Measurements from ENCODE around the gene ZC3H10. TPM values are rescaled to one million over a fixed set of nuclear protein-coding genes. Genes with fewer than 3 reads are reported as not detected.

ZC3H10 gene
- total RNA-seq, 1 experiment from 2014 or later, result 11.3 TPM

GRCh38 chr12:56114084-56114483 lies 4.0 kb upstream of the ZC3H10 start:
- H3K27me3 Mint-ChIP-seq (ENCODE audit: low read depth), result no peaks in the 10 kb centered on the region
- 0 out of 2 replicates have a peak overlapping the region, but pooled peaks have one; percentile 64 for H3K27ac Mint-ChIP-seq
- H3K4me3 Mint-ChIP-seq, result no peak overlapping the region
- H3K9me3 Mint-ChIP-seq, result no peaks in the 10 kb centered on the region
- peaks cover 14% of the 10 kb centered on the region for H3K4me1 Mint-ChIP-seq
- DNase-seq (ENCODE audit: low spot score) (no peak), ATAC-seq (no peak)
- ChIA-PET POLR2A (no interaction called here), CTCF (no interaction called here)
- peaks cover 61% of the 10 kb centered on the region for H3K36me3 Mint-ChIP-seq
- TF ChIP-seq FOXJ3 (CRISPR knock-in tag; IDR thresholded peaks at IDR 0.05; ENCODE audit: borderline replicate concordance), result no peak
- no peak for TF ChIP-seq TEAD4 (CRISPR knock-in tag; IDR thresholded peaks at IDR 0.05)
- TF ChIP-seq ATF1 (CRISPR knock-in tag; IDR thresholded peaks at IDR 0.05), result no peak
- no peak for TF ChIP-seq SMAD3 (CRISPR knock-in tag; IDR thresholded peaks at IDR 0.05; ENCODE audit: borderline replicate concordance)
- no peak for TF ChIP-seq AFF4 (CRISPR knock-in tag; IDR thresholded peaks at IDR 0.05; ENCODE audit: borderline replicate concordance)
- TF ChIP-seq USF2 (CRISPR knock-in tag; IDR thresholded peaks at IDR 0.05), result no peak
- no peak for TF ChIP-seq CDX4 (CRISPR knock-in tag; IDR thresholded peaks at IDR 0.05; ENCODE audit: borderline replicate concordance)
- TF ChIP-seq MAX (CRISPR knock-in tag; IDR thresholded peaks at IDR 0.05), result no peak
- no peak for TF ChIP-seq ZNF671 (CRISPR knock-in tag; IDR thresholded peaks at IDR 0.05)
- TF ChIP-seq MXD4 (CRISPR knock-in tag; IDR thresholded peaks at IDR 0.05; ENCODE audit: borderline replicate concordance), result no peak
- no peak for TF ChIP-seq USF1 (CRISPR knock-in tag; IDR thresholded peaks at IDR 0.05)
- TF ChIP-seq ZNF317 (CRISPR knock-in tag; IDR thresholded peaks at IDR 0.05; ENCODE audit: borderline replicate concordance, low read depth), result no peak
- no peak for TF ChIP-seq ZNF219 (CRISPR knock-in tag; IDR thresholded peaks at IDR 0.05; ENCODE audit: borderline replicate concordance)
- TF ChIP-seq JAZF1 (CRISPR knock-in tag; IDR thresholded peaks at IDR 0.05), result no peak
- no peak for TF ChIP-seq ZNF416 (CRISPR knock-in tag; IDR thresholded peaks at IDR 0.05)
- no peak for TF ChIP-seq ZNF281 (CRISPR knock-in tag; IDR thresholded peaks at IDR 0.05)
- no peak for TF ChIP-seq ELF4 (CRISPR knock-in tag; IDR thresholded peaks at IDR 0.05; ENCODE audit: low read depth)
- no peak for TF ChIP-seq ESRRA (CRISPR knock-in tag; IDR thresholded peaks at IDR 0.05; ENCODE audit: borderline replicate concordance)
- no peak for TF ChIP-seq FOXP1 (CRISPR knock-in tag; IDR thresholded peaks at IDR 0.05; ENCODE audit: borderline replicate concordance)
- no peak for TF ChIP-seq SOX15 (CRISPR knock-in tag; IDR thresholded peaks at IDR 0.05)

All from WTC11 (cell line).